Panc1 (cell line): Measurements from ENCODE around the gene LRRC8B. TPM values are rescaled to one million over a fixed set of nuclear protein-coding genes. Genes with fewer than 3 reads are reported as not detected.

Experiments
- ATAC-seq: fragments of 200-7000 bp; cut with Tn5 transposase; 2 replicates; pipeline ENCODE4 v1.9.1; 2020; ENCODE audit warnings: mild to moderate bottlenecking, moderate library complexity
- BruUV-seq: library from RNA; stranded (reverse); fragments of 400-500 nt; replicated peaks from 2 replicates; lab custom pipeline; 2021; lab: Mats Ljungman, UMichigan
- CTCF ChIA-PET: fragments of 300-600 bp; sonication (Branson Sonifier 250); formaldehyde crosslinking; loops from one replicate; lab custom pipeline; 2022; ENCODE audit warnings: antibody characterized with exemption; lab: Charles Lee
- POLR2A ChIA-PET: fragments of 300-600 bp; sonication (Branson Sonifier 250); formaldehyde crosslinking; loops from one replicate; lab custom pipeline; 2022; ENCODE audit warnings: antibody characterized with exemption; lab: Charles Lee
- DNase-seq: peaks from one replicate; pipeline ENCODE4 v3.0.0-alpha.2; 2010; ENCODE audit warnings: low read depth, low spot score
- H3K27ac ChIP-seq: 2 replicates; pipeline ENCODE4 v1.5.1; 2011; ENCODE audit warnings: mild to moderate bottlenecking, low read length, inconsistent platforms
- H3K27me3 ChIP-seq: fragments of 200-500 bp; sonication (Bioruptor generic); 2 replicates; pipeline ENCODE4 v1.6.0; 2014; ENCODE audit warnings: low read length, inconsistent platforms; ENCODE audit not compliant: control insufficient read depth, insufficient read depth
- H3K36me3 ChIP-seq: fragments of 200-500 bp; sonication (Bioruptor generic); 2 replicates; pipeline ENCODE4 v1.5.1; 2014; ENCODE audit warnings: inconsistent platforms, mild to moderate bottlenecking, low read length, moderate library complexity; ENCODE audit not compliant: control insufficient read depth, insufficient read depth
- H3K4me1 ChIP-seq: 2 replicates; pipeline ENCODE4 v1.5.1; 2011; ENCODE audit warnings: inconsistent platforms, mild to moderate bottlenecking, low read length, moderate library complexity; ENCODE audit not compliant: control insufficient read depth, insufficient read depth
- H3K4me3 ChIP-seq, 2 experiments: 2 replicates each; pipeline ENCODE4 v1.5.1; 2011 to 2012; ENCODE audit warnings: low read depth in 2 of 2, low read length in 2 of 2, mild to moderate bottlenecking in 2 of 2, inconsistent platforms in 1 of 2, moderate library complexity in 1 of 2
- H3K9me3 ChIP-seq: fragments of 200-500 bp; sonication (Bioruptor generic); 2 replicates; pipeline ENCODE4 v1.5.1; 2014; ENCODE audit warnings: low read depth, mild to moderate bottlenecking, inconsistent platforms, low read length, moderate library complexity; ENCODE audit not compliant: control insufficient read depth, insufficient read depth
- CTCF ChIP-seq: fragments of 450-650 bp; IDR thresholded peaks from 2 replicates; pipeline ENCODE4 v1.5.1; 2017; ENCODE audit warnings: mild to moderate bottlenecking
- POLR2AphosphoS5 ChIP-seq: IDR thresholded peaks from 2 replicates; pipeline ENCODE4 v1.6.1; 2012; ENCODE audit warnings: mild to moderate bottlenecking, low read depth, low read length, moderate library complexity
- REST ChIP-seq, 2 experiments: IDR thresholded peaks; 2 replicates each; pipeline ENCODE4 v1.6.1; 2011 to 2012; ENCODE audit warnings: low read depth in 2 of 2, control low read depth in 1 of 2, low read length in 1 of 2, mild to moderate bottlenecking in 1 of 2, moderate library complexity in 1 of 2; ENCODE audit not compliant: insufficient read depth in 1 of 2
- SIN3A ChIP-seq: IDR thresholded peaks from 2 replicates; pipeline ENCODE4 v1.6.1; 2012; ENCODE audit warnings: low read depth, mild to moderate bottlenecking, low read length, moderate library complexity, borderline replicate concordance; ENCODE audit not compliant: insufficient read depth
- TCF7L2 ChIP-seq: IDR thresholded peaks from 2 replicates; pipeline ENCODE4 v1.6.1; 2011; ENCODE audit warnings: mild to moderate bottlenecking, low read depth, low read length, inconsistent platforms
- in situ Hi-C: cut with HindIII; loops from 2 replicates; pipeline ENCODE4 v1.10.0; 2016; ENCODE audit warnings: low sequenced_read_pairs, low pct_unique_long_range_greater_than_20kb
- intact Hi-C: fragments of 100-400 bp; cut with micrococcal nuclease; formaldehyde crosslinking; loops from one replicate; pipeline ENCODE4 v1.10.0; 2022; ENCODE audit not compliant: unreplicated experiment
- total RNA-seq: library from RNA; stranded (reverse); gene quantifications from one replicate; pipeline ENCODE4 v1.2.1, GENCODE V29; 2021; ENCODE audit not compliant: unreplicated experiment

Gene LRRC8B
- total RNA-seq, 1 experiment from 2014 or later = 27.3 TPM

- ChIA-PET CTCF (no interaction called here), POLR2A (no interaction called here)
- Histone ChIP-seq H3K36me3 (no peaks in the 10 kb centered on the region), H3K27ac (no peak overlapping the region), H3K27me3 (no peaks in the 10 kb centered on the region), H3K4me3 (no peak overlapping the region), H3K4me1 (no peaks in the 10 kb centered on the region), H3K9me3 (no peaks in the 10 kb centered on the region)
- intact Hi-C loops = no loop called here
- ATAC-seq (no peak), DNase-seq (no peak)
- TF ChIP-seq POLR2AphosphoS5 = no peak
- TF ChIP-seq REST (IDR thresholded peaks at IDR 0.05; ENCODE audit: insufficient read depth in 1 of 2, low read depth in 2 of 2, low read length in 1 of 2) = no peak
- no peak for TF ChIP-seq SIN3A
- no peak for TF ChIP-seq CTCF
- TF ChIP-seq TCF7L2 = no peak
- in situ Hi-C loops = no loop called here
- no TSS peak for BruUV-seq
Observed at GRCh38 chr1:89536555-89537341, 12.1 kb downstream of the LRRC8B start.

GRCh38 chr1:89538361-89538760 is 13.7 kb downstream of the LRRC8B start:
- CTCF ChIA-PET = no interaction called here
- no peaks in the 10 kb centered on the region for H3K9me3 ChIP-seq
- no peaks in the 10 kb centered on the region for H3K27me3 ChIP-seq
- TF ChIP-seq REST (IDR thresholded peaks at IDR 0.05; ENCODE audit: insufficient read depth in 1 of 2, low read depth in 2 of 2, low read length in 1 of 2) = no peak
- TF ChIP-seq TCF7L2 = no peak
- TF ChIP-seq SIN3A = no peak
- TF ChIP-seq POLR2AphosphoS5 = no peak
- no peak for TF ChIP-seq CTCF
- no peak overlapping the region for H3K27ac ChIP-seq
- POLR2A ChIA-PET = no interaction called here
- no peak for ATAC-seq
- intact Hi-C loops (no loop called here), in situ Hi-C loops (no loop called here)
- H3K36me3 ChIP-seq = no peaks in the 10 kb centered on the region
- no peaks in the 10 kb centered on the region for H3K4me1 ChIP-seq
- no peak overlapping the region for H3K4me3 ChIP-seq
- DNase-seq = no peak
- BruUV-seq = no TSS peak
